K562 (cell line): Measurements from ENCODE around the gene PLIN5. TPM values are rescaled to one million over a fixed set of nuclear protein-coding genes. Genes with fewer than 3 reads are reported as not detected.
A peak's percentile ranks its signal among the peaks of the same experiment; 100 is the strongest.

ENCODE experiments used
- ATAC-seq: fragments of 200-7000 bp; cut with Tn5 transposase; 3 replicates; pipeline ENCODE4 v1.9.1; 2020; ENCODE audit warnings: moderate library complexity
- BruUV-seq: library from RNA; stranded (reverse); fragments of 400-500 nt; replicated peaks from 2 replicates; lab custom pipeline; 2021; lab: Mats Ljungman, UMichigan
- CTCF ChIA-PET: fragments of 300-600 bp; formaldehyde crosslinking; extraction: SDS; loops from one replicate; lab custom pipeline; 2021; ENCODE audit warnings: low intra/inter-chr PET ratio; lab: Yijun Ruan, JAX
- POLR2A ChIA-PET: fragments of 300-600, 350-650 bp; sonication (Branson Sonifier 250); formaldehyde crosslinking; extraction: SDS; loops from one replicate; lab custom pipeline; 2021; ENCODE audit warnings: antibody characterized with exemption, inconsistent platforms; lab: Yijun Ruan, JAX
- DNase-seq, 4 experiments: peaks; one replicate each; pipeline versions ENCODE4 v3.0.0 to v3.0.0-alpha.2; 2011 to 2018; ENCODE audit warnings: low spot score in 3 of 4, mixed read lengths in 3 of 4; ENCODE audit errors: extremely low read depth in 1 of 4
- FAIRE-seq: peaks from 2 replicates; lab custom pipeline; 2011; peaks lifted over from hg19 to GRCh38; lab: Jason Lieb, UNC
- H2AFZ ChIP-seq: 2 replicates; pipeline ENCODE4 v1.6.0; 2011; ENCODE audit warnings: low read depth, low read length, control low read depth, inconsistent platforms
- H3K27ac ChIP-seq: fragments of 200-600 bp; 3 replicates; pipeline ENCODE4 v1.8.0; 2011; ENCODE audit warnings: low read depth, mild to moderate bottlenecking, control low read depth, inconsistent platforms, low read length, moderate library complexity, mixed read lengths; ENCODE audit errors: extremely low read depth
- H3K27me3 ChIP-seq, 2 experiments: fragments of 300-600 bp in 1 of 2; 2 replicates in 1 of 2; 3 replicates in 1 of 2; pipeline versions ENCODE4 v1.6.0 to v1.8.0; 2011; ENCODE audit warnings: inconsistent platforms in 2 of 2, low read length in 2 of 2, mild to moderate bottlenecking in 1 of 2, mixed read lengths in 1 of 2, moderate library complexity in 1 of 2; ENCODE audit not compliant: control insufficient read depth in 2 of 2, insufficient read depth in 2 of 2
- H3K36me3 ChIP-seq: fragments of 300-600 bp; 3 replicates; pipeline ENCODE4 v1.8.0; 2011; ENCODE audit warnings: mild to moderate bottlenecking, low read length, inconsistent platforms; ENCODE audit not compliant: control insufficient read depth, insufficient read depth
- H3K4me1 ChIP-seq, 2 experiments: fragments of 200-600 bp in 1 of 2; replicated peaks in 1 of 2; 2 replicates in 1 of 2; 3 replicates in 1 of 2; pipeline versions ENCODE4 v1.5.1 to v1.8.0; 2011; ENCODE audit warnings: inconsistent platforms in 2 of 2, low read length in 2 of 2, mild to moderate bottlenecking in 1 of 2, mixed read lengths in 1 of 2, moderate library complexity in 1 of 2; ENCODE audit not compliant: control insufficient read depth in 2 of 2, insufficient read depth in 2 of 2
- H3K4me2 ChIP-seq: 2 replicates; pipeline ENCODE4 v1.6.1; 2011; ENCODE audit warnings: low read length, control low read depth, inconsistent platforms, mixed read lengths; ENCODE audit not compliant: insufficient read depth
- H3K4me3 ChIP-seq: fragments of 200-600 bp; sonication (generic), shearing (Covaris generic); 2 replicates; pipeline ENCODE4 v1.5.1; 2016; ENCODE audit warnings: control low read depth, inconsistent platforms
- H3K79me2 ChIP-seq: fragments of 200-600 bp; 3 replicates; pipeline ENCODE4 v1.8.0; 2011; ENCODE audit warnings: low read length, inconsistent platforms; ENCODE audit not compliant: control insufficient read depth, insufficient read depth
- H3K9ac ChIP-seq, 2 experiments: 2 replicates each; pipeline versions ENCODE4 v1.6.0 to v1.6.1; 2011; ENCODE audit warnings: low read depth in 2 of 2, low read length in 2 of 2, control low read depth in 1 of 2, inconsistent platforms in 1 of 2, mild to moderate bottlenecking in 1 of 2, mixed read lengths in 1 of 2; ENCODE audit not compliant: insufficient read depth in 1 of 2
- H3K9me1 ChIP-seq: one replicate; pipeline ENCODE4 v1.6.0; 2011; ENCODE audit warnings: inconsistent platforms, mild to moderate bottlenecking, low read length, moderate library complexity; ENCODE audit not compliant: control insufficient read depth, insufficient read depth
- H3K9me3 ChIP-seq: replicated peaks from 2 replicates; pipeline ENCODE4 v1.5.1; 2011; ENCODE audit warnings: low read depth, low read length, inconsistent platforms; ENCODE audit not compliant: control insufficient read depth, insufficient read depth
- H4K20me1 ChIP-seq: replicated peaks from 2 replicates; pipeline ENCODE4 v1.6.1; 2011; ENCODE audit warnings: low read length, inconsistent platforms, mixed read lengths; ENCODE audit not compliant: control insufficient read depth, insufficient read depth
- BRCA1 ChIP-seq, 2 experiments: fragments of 450-650 bp in 1 of 2; sonication (generic) in 1 of 2; formaldehyde crosslinking in 1 of 2; IDR thresholded peaks; 2 replicates each; pipeline versions ENCODE4 v1.5.0 to v1.6.1; 2017 to 2020; ENCODE audit warnings: mild to moderate bottlenecking in 1 of 2, missing genetic modification reagents in 1 of 2
- CBX2 ChIP-seq: fragments of 200-600 bp; sonication (generic); IDR thresholded peaks from one replicate; pipeline ENCODE4 v1.6.1; 2012; ENCODE audit warnings: mild to moderate bottlenecking, low read length, inconsistent platforms; ENCODE audit not compliant: insufficient read depth, poor library complexity, severe bottlenecking
- FOXP1 ChIP-seq: sonication (generic); formaldehyde crosslinking; IDR thresholded peaks from 2 replicates; pipeline ENCODE4 v1.8.0; 2022; ENCODE audit warnings: mild to moderate bottlenecking, missing genetic modification reagents
- LARP7 ChIP-seq: fragments of 450-650 bp; IDR thresholded peaks from 2 replicates; pipeline ENCODE4 v1.6.1; 2016
- NR2C2 ChIP-seq, 2 experiments: fragments of 200-800 bp in 1 of 2; sonication (Bioruptor generic) in 1 of 2; sonication (generic) in 1 of 2; formaldehyde crosslinking in 1 of 2; IDR thresholded peaks; 2 replicates each; pipeline versions ENCODE4 v1.6.1 to v1.8.0; 2016 to 2022; ENCODE audit warnings: mild to moderate bottlenecking in 1 of 2, missing compliant biosample characterization in 1 of 2, missing genetic modification characterization in 1 of 2, missing genetic modification reagents in 1 of 2
- POLR2G ChIP-seq: fragments of 200-400 bp; formaldehyde crosslinking; IDR thresholded peaks from 2 replicates; pipeline ENCODE4 v1.6.1; 2017; ENCODE audit warnings: low read depth, mild to moderate bottlenecking, antibody characterized with exemption, low read length, moderate library complexity
- RBM22 ChIP-seq: fragments of 200-400 bp; formaldehyde crosslinking; IDR thresholded peaks from 2 replicates; pipeline ENCODE4 v1.6.1; 2018; ENCODE audit warnings: low read length, low read depth; ENCODE audit not compliant: poor library complexity, severe bottlenecking
- SUPT5H ChIP-seq: fragments of 450-650 bp; IDR thresholded peaks from 2 replicates; pipeline ENCODE4 v1.6.1; 2016
- TBP ChIP-seq: optimal IDR thresholded peaks from 2 replicates; pipeline ENCODE3; 2011; ENCODE audit warnings: low read depth, low read length, improper control_type of control experiment
- ZNF217 ChIP-seq: sonication (generic); formaldehyde crosslinking; IDR thresholded peaks from 2 replicates; pipeline ENCODE4 v1.8.0; 2022; ENCODE audit warnings: mild to moderate bottlenecking, missing genetic modification reagents
- WGBS: fragments of 100-300 bp; shearing (Covaris generic); methylation state at CpG from one replicate; pipeline ENCODE4 v1.1.6; 2016; ENCODE audit warnings: low coverage, mixed read lengths; ENCODE audit not compliant: insufficient coverage; ENCODE audit errors: missing lambda C conversion rate; 5-methylcytosine and 5-hydroxymethylcytosine counted together
- in situ Hi-C: fragments of 300-500 bp; cut with MboI; formaldehyde crosslinking; loops from 4 replicates; pipeline ENCODE4 v1.15.0; 2018; ENCODE audit warnings: inconsistent platforms, mixed read lengths
- intact Hi-C: fragments of 100-400 bp; cut with micrococcal nuclease; formaldehyde crosslinking; loops from 2 replicates; pipeline ENCODE4 v1.14.2; 2022
- polyA plus RNA-seq, 8 experiments: library from polyadenylated mRNA; depleted of rRNA in 4 of 8; stranded (reverse) in 5 of 8; unstranded in 3 of 8; fragments of >200 nt; fragmentation: Nextera tagmentation in 2 of 8; fragmentation: Illumina TruSeq in 1 of 8; extraction: Ambion mirVana in 2 of 8; extraction: Trizol in 1 of 8; gene quantifications; 2 replicates each; pipeline versions ENCODE4 v1.2.1 to v1.2.3, GENCODE V29; 2011 to 2014; ENCODE audit warnings: inconsistent platforms in 1 of 8, missing spikeins in 1 of 8
- total RNA-seq, 7 experiments: library from RNA; depleted of rRNA in 6 of 7; stranded (reverse); fragments of >200 nt in 6 of 7; fragmentation: Illumina TruSeq in 2 of 7; extraction: Trizol in 2 of 7; gene quantifications; 2 replicates each; pipeline versions ENCODE4 v1.2.1 to v1.2.3, GENCODE V29; 2011 to 2021; ENCODE audit warnings: low replicate concordance in 1 of 7
- TF ChIP-seq, protein P1 (sequence below), 2 experiments: fragments of 450-650 bp in 1 of 2; IDR thresholded peaks; 2 replicates each; pipeline ENCODE4 v1.6.1; 2011 to 2017; ENCODE audit warnings: low read depth in 2 of 2, antibody characterized with exemption in 1 of 2, borderline replicate concordance in 1 of 2, low read length in 1 of 2, mild to moderate bottlenecking in 1 of 2, mixed read lengths in 1 of 2; ENCODE audit not compliant: control insufficient read depth in 1 of 2
- TF ChIP-seq, protein P2 (sequence below): IDR thresholded peaks from 2 replicates; pipeline ENCODE4 v1.6.1; 2011; ENCODE audit not compliant: insufficient read length; ENCODE audit errors: extremely low read depth
- TF ChIP-seq, protein P3 (sequence below): fragments of 250-450 bp; sonication (Bioruptor Pico); IDR thresholded peaks from 2 replicates; pipeline ENCODE4 v1.8.0; 2022; ENCODE audit warnings: inconsistent platforms

Gene PLIN5
- total and polyA plus RNA-seq, 9 of the 15 experiments (the other 6 are each of a cell fraction or from before 2014, with no cell fraction given): 0.04 to 1.3 (median 0.50) TPM

DNA sequence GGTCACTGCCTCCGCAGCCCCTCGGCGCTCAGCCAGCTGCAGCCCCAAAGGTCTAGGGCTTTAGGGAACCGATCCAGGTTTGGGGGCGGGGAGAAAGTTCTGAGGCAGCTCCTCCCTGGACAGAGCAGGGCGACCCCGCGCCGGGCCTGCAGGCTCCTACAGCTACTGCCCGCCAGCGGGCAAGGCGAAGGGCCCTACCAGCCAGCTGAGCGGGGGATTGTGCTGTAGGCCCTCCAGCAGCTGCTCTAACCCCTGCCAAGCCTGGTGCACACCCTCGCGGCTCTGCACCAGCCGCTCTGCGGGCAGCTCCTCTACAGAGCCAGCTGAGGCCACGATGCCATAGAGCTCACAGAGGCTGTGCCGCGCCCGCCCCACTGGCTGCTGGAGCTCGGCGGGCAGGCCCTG is 30.7 kb downstream of the PLIN5 start:
- peaks cover 3% of the 10 kb centered on the region for H3K9me1 ChIP-seq
- intact Hi-C loops: no loop called here
- no peak overlapping the region for H3K4me3 ChIP-seq
- H3K27ac ChIP-seq: no peak overlapping the region
- no peak overlapping the region for H2AFZ ChIP-seq
- 89% methylated on average over 15 of the region's 23 CpGs for WGBS
- peaks cover 21% of the 10 kb centered on the region; the same call in 1 of the 3 replicates for H3K36me3 ChIP-seq
- in situ Hi-C loops: no loop called here
- H3K9me3 ChIP-seq: no peaks in the 10 kb centered on the region
- no peak for FAIRE-seq
- no peaks in the 10 kb centered on the region for H3K27me3 ChIP-seq
- TF ChIP-seq TBP (no peak), POLR2G (peak; percentile 44; the same call in 1 of the 2 replicates), RBM22 (peak; percentile 33), BRCA1 (IDR thresholded peaks at IDR 0.05) (no peak), BRCA1 (CRISPR knock-in tag; IDR thresholded peaks at IDR 0.05) (no peak), FOXP1 (no peak), ZNF217 (no peak), NR2C2 (CRISPR knock-in tag; IDR thresholded peaks at IDR 0.05) (no peak), NR2C2 (tag; IDR thresholded peaks at IDR 0.05) (no peak), LARP7 (no peak), CBX2 (no peak), SUPT5H (no peak)
- TF ChIP-seq, protein P1, sequence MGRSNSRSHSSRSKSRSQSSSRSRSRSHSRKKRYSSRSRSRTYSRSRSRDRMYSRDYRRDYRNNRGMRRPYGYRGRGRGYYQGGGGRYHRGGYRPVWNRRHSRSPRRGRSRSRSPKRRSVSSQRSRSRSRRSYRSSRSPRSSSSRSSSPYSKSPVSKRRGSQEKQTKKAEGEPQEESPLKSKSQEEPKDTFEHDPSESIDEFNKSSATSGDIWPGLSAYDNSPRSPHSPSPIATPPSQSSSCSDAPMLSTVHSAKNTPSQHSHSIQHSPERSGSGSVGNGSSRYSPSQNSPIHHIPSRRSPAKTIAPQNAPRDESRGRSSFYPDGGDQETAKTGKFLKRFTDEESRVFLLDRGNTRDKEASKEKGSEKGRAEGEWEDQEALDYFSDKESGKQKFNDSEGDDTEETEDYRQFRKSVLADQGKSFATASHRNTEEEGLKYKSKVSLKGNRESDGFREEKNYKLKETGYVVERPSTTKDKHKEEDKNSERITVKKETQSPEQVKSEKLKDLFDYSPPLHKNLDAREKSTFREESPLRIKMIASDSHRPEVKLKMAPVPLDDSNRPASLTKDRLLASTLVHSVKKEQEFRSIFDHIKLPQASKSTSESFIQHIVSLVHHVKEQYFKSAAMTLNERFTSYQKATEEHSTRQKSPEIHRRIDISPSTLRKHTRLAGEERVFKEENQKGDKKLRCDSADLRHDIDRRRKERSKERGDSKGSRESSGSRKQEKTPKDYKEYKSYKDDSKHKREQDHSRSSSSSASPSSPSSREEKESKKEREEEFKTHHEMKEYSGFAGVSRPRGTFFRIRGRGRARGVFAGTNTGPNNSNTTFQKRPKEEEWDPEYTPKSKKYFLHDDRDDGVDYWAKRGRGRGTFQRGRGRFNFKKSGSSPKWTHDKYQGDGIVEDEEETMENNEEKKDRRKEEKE (IDR thresholded peaks at IDR 0.05; ENCODE audit: borderline replicate concordance in 1 of 2, control insufficient read depth in 1 of 2, low read depth in 2 of 2, low read length in 1 of 2): no peak
- TF ChIP-seq, protein P2, sequence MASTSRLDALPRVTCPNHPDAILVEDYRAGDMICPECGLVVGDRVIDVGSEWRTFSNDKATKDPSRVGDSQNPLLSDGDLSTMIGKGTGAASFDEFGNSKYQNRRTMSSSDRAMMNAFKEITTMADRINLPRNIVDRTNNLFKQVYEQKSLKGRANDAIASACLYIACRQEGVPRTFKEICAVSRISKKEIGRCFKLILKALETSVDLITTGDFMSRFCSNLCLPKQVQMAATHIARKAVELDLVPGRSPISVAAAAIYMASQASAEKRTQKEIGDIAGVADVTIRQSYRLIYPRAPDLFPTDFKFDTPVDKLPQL: no peak
- TF ChIP-seq, protein P3, sequence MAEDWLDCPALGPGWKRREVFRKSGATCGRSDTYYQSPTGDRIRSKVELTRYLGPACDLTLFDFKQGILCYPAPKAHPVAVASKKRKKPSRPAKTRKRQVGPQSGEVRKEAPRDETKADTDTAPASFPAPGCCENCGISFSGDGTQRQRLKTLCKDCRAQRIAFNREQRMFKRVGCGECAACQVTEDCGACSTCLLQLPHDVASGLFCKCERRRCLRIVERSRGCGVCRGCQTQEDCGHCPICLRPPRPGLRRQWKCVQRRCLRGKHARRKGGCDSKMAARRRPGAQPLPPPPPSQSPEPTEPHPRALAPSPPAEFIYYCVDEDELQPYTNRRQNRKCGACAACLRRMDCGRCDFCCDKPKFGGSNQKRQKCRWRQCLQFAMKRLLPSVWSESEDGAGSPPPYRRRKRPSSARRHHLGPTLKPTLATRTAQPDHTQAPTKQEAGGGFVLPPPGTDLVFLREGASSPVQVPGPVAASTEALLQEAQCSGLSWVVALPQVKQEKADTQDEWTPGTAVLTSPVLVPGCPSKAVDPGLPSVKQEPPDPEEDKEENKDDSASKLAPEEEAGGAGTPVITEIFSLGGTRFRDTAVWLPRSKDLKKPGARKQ: no peak
- no peaks in the 10 kb centered on the region for H3K79me2 ChIP-seq
- ChIA-PET CTCF (no interaction called here), POLR2A (interaction anchor here (0.6 to 1.3 kb wide), 2 partner anchors 33 to 137 kb away, joined by 3 read pairs; no protein-coding TSS in a partner anchor)
- no peak overlapping the region for H3K4me2 ChIP-seq
- peaks cover 0 to 72% of the 10 kb centered on the region in 2 experiments; a peak in 2 of 5 replicates for H3K4me1 ChIP-seq
- BruUV-seq: no TSS peak
- H3K9ac ChIP-seq: 0 out of 4 replicates have a peak overlapping the region, but pooled peaks of 1 of the 2 experiments have one; percentile 35
- peaks cover 5% of the 10 kb centered on the region; the same call in 1 of the 2 replicates for H4K20me1 ChIP-seq
- DNase-seq: no peak
- no peak for ATAC-seq
